Ammon's horn (tissue), 1 donor: ENCODE results near the gene SARDH.

Source experiments
- DNase-seq: peaks from one replicate; pipeline ENCODE4 v3.0.0-alpha.2; 2016; ENCODE audit warnings: low spot score

SARDH gene

GRCh38 chr9:133669182-133669801 is 68.9 kb downstream of the SARDH start:
- no peak for DNase-seq

GRCh38 chr9:133667759-133668450 is 70.2 kb downstream of the SARDH start:
- DNase-seq, result no peak

GRCh38 chr9:133666845-133667244 is 71.3 kb downstream of the SARDH start:
- DNase-seq, result no peak

- no peak for DNase-seq
Measured at GRCh38 chr9:133666387-133666786, 71.8 kb downstream of the SARDH start.

- DNase-seq, result no peak
Measured at GRCh38 chr9:133665535-133665934, 72.6 kb downstream of the SARDH start.

- no peak for DNase-seq
Measured at GRCh38 chr9:133665096-133665495, 73.1 kb downstream of the SARDH start.

- no peak for DNase-seq
Measured at GRCh38 chr9:133664173-133665050, 73.7 kb downstream of the SARDH start.

- DNase-seq, result no peak
Measured at GRCh38 chr9:133661846-133662540, 76.2 kb downstream of the SARDH start.

GRCh38 chr9:133659516-133659915 is 78.6 kb downstream of the SARDH start:
- DNase-seq, result no peak

- peak; percentile 47 for DNase-seq
Measured at GRCh38 chr9:133658442-133659431, 79.4 kb downstream of the SARDH start.

GRCh38 chr9:133657120-133657661 is 81.0 kb downstream of the SARDH start:
- no peak for DNase-seq

GRCh38 chr9:133656211-133657119 is 81.7 kb downstream of the SARDH start:
- DNase-seq, result no peak

- DNase-seq, result no peak
Measured at GRCh38 chr9:133655701-133656100, 82.5 kb downstream of the SARDH start.

- no peak for DNase-seq
Measured at GRCh38 chr9:133654736-133655657, 83.2 kb downstream of the SARDH start.

GRCh38 chr9:133653638-133654037 is 84.5 kb downstream of the SARDH start:
- no peak for DNase-seq

- DNase-seq, result no peak
Measured at GRCh38 chr9:133650026-133650425, 88.1 kb downstream of the SARDH start.

- DNase-seq, result no peak
Measured at GRCh38 chr9:133649194-133649593, 89.0 kb downstream of the SARDH start.

- peak; percentile 51 for DNase-seq
Measured at GRCh38 chr9:133647765-133648469, 90.2 kb downstream of the SARDH start.
